ENCODE data around the gene MOGAT2.

MOGAT2 gene

DNA sequence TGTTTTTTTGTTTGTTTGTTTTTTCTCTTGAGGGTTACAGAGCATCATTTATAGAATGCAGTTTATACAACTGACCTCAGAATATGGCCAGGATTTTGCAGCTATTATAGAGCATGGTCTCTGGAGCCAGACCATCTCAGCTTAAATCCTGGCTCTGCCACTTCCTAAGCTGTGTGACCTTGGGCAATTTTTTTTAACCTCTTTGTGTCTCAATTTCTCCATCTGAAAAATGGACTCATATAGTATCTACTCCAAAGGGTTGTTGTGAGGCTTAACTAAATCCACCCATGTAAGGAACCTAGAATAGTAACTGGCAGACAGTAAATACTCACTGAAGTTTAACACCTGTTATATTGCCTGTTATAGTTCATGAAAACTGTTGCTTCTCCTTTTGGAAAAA is 42.6 kb downstream of the MOGAT2 start:
- no peak for DNase-seq

DNA sequence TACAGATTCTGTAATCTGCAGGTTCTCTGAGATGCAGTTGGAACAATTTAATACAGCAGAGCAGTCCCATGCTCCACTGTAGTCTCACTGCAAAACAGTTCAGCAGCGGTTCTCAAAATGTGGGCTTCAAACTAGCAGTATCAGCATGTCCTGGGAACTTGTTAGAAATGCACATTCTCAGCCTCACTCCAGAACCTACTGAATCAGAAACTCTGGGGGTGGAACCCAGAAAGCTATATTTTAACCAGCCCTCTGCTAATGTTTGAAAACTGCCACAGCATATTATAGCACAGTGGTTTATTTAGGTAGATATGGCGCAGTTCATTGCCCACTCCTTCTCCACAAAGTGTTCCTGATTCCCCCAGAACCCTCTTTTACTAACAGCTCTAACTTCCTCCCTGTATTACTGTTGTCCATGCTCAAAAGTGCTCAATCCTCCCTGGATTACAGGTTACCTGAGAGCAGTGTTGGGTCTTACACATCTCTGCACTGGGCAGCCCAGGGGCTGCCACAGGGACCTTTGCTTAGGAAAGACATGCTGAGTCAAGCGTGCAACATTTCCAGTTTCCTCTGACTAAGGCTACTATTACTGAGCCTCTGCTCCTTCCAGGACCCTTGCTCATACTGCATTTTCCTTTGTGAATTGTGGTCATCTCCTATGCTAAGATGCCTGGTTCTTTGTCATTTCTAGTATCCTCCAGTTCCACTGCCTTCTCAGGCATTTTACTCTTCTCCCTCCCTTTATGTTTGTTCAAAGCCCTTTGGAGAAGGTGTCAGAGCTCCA is 43.3 kb downstream of the MOGAT2 start:
- peak; percentile 68 to 81 (median 79) for DNase-seq

DNA sequence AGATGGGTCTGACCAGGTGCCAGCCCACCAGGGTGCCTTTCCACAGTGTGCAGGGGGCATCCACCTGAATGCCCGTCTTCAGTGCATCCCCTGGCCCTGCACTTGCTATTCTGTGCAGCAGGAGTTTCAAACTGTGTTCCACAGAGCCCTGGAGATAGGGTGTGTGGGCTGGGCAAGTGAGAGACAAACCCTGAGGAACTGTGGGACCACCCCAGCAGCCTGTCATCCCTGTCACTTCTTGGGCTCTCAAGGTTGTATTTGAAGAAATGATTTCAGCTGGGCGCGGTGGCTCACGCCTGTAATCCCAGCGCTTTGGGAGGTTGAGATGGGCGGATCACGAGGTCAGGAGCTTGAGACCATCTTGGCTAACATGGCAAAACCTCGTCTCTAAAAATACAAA is 44.5 kb downstream of the MOGAT2 start:
- DNase-seq, result no peak

DNA sequence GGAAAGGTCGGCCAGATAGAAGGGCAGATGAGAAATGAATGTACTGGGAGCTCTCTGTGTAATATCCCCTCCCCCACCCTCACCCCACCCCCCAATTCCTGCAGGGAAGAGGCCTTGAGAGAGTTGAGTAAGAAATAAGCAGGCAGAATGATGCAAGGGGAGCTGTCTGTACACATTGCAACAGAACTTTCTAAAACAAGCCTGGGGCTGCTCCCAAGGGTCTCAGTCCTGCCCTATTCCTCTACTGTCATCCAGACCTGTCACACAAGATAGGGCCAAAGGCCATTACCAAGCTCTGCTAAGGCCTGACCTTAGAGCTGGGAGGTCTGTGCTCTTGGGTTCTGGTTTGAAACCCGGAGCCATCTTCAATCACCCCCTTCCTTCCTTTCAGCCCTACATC is 45.2 kb downstream of the MOGAT2 start:
- DNase-seq, result peak; percentile 33 to 58 (median 45)

DNA sequence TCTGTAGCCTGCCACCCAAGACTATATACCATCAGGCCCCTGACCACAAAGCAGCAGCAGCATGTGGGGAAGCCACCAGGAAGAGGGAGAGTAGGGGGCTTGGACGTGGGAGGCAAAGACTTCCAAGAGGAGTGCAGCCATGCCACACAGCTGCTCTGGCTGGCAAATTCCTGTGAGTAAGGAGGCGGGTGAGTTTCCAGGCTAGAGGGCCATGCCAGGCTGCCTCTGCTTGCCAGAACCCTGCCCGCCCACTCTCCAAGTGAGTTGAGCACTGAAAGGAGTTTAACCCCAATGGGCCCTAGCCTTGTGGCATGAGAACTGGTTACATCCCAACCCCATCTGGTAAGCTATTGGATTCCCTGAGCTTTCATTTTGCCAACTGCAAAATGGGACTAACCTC is 46.2 kb downstream of the MOGAT2 start:
- no peak for DNase-seq

DNA sequence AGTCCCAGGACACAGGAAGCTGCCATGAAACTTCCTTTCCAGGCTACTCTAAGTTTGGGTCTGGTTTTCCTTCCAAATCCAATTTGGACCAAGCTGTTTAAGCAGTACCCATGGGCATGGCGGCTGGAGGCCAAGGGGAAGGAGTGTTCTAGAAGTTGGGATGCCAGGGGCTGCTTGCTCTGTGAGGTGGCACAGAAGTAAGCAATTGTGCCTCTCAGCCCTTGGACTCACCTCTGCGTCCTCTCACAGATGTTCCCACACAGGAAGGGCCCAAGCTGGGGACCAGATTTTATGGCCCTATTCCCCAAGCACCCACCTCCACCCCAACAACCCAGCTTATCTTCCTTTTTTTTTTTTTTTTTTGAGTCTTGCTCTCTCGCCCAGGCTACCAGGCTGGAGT is 47.5 kb downstream of the MOGAT2 start:
- DNase-seq, result no peak

- peak in 2 of 3 donors; percentile 24 to 65 for DNase-seq
Measured at GRCh38 chr11:75766443-75767227, 49.0 kb downstream of the MOGAT2 start.

GRCh38 chr11:75767228-75767572 is 49.6 kb downstream of the MOGAT2 start:
- no peak for DNase-seq

DNA sequence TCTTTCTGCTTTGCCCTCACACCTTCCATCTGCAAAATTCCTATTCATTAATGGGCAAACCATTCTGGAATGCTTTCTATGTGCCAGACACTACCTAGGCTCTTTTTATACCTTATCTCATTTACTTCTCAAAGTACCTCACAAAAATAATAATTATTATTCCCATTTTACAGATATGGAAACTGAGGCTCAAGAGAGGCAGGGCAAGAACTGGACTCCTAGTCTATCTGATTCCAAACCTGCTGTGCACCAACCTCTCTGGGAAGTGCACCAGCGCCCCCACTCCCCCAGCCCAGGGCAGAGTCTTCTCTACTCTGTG is 50.1 kb downstream of the MOGAT2 start:
- no peak for DNase-seq

GRCh38 chr11:75768112-75768908 is 50.7 kb downstream of the MOGAT2 start, which contains the start of gene DGAT2:
TSS of gene DGAT2 (plus strand) at chr11:75768778. CDS start at chr11:75768992, 214 bp downstream.
- peak; percentile 74 to 90 (median 78) for DNase-seq

GRCh38 chr11:75768909-75769771 is 51.5 kb downstream of the MOGAT2 start:
- DNase-seq, result no peak

DNA sequence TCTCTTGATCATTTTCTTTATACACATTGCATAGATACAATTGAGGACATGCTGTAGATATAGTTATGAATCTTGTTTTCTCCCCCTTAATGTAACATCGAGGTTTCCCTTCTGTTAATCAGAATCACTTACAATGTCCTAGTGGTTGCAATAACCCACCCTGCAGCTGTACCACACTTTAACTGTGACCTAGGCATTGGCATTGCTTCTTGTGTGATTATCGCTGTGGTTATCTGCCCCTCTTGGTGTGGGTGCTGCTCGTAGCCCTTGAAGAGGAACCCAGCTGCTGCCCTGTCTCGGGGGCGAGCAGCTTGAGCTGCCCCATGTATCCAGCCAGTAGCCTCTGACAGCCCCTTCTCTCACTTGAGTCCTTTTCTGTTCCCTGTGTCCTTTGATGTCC is 52.5 kb downstream of the MOGAT2 start:
- DNase-seq, result no peak

DNA sequence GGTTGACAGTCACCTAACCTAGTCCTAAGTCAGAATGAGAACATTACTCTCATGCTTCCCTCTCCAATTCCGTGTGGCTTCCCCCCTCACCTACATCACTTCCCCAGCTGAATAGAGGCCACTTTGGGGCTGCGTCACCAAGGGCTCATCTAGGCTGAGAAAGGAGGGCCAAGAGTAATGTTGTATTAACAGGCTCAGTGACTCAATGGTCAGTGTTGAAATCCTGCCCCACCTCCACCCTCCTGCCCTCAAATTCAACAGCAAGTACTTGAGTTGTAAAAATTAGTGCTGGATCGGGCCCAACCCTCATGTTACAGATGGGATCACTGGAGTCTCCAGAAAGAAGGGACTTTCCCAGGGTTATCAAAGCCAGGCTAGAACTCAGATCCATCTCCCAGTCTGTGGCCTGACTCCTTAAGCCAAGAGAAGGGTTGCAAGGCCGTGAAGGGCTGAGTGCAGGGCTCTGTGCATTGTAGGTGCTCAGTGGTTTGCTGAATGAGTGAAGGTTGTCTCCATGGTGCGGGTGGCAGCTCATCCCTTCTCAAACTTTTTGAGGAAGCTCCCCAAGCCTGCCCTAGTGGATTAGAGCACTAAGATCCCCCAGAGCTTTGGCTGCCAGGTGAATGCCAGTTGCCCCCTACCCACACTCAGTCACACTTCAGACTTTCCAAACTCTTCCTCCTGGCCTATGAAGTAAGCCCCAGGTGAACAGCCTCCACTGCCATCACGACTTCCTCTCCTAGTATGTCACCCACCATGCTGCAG is 54.2 kb downstream of the MOGAT2 start:
- DNase-seq, result peak; percentile 91 to 96 (median 94)

- DNase-seq, result peak; percentile 79 to 86 (median 82)
Measured at GRCh38 chr11:75773595-75774353, 56.1 kb downstream of the MOGAT2 start.

DNA sequence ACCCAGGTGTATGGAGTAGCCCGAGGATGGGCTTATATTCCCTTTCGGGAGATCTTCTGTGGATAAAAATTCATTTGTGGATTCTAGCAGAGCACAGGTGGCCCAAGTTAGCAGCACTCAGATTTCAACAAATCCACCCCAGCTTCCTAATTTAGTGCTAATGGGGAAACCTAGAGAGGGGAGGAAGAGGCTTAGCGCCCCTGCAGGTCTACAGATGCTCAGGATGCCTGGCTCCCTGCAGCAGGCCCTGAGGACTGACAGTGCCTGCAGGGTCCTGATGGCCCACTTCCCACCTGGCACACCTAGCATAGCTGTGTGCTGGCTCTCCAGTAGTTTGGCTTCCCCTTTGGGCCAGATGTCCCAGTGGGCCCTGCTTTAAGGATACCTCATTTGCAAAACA is 57.4 kb downstream of the MOGAT2 start:
- no peak for DNase-seq

GRCh38 chr11:75776546-75776945 is 58.9 kb downstream of the MOGAT2 start:
- DNase-seq, result no peak

GRCh38 chr11:75777461-75778110 is 59.9 kb downstream of the MOGAT2 start:
- DNase-seq, result peak; percentile 65 to 77 (median 69)

DNA sequence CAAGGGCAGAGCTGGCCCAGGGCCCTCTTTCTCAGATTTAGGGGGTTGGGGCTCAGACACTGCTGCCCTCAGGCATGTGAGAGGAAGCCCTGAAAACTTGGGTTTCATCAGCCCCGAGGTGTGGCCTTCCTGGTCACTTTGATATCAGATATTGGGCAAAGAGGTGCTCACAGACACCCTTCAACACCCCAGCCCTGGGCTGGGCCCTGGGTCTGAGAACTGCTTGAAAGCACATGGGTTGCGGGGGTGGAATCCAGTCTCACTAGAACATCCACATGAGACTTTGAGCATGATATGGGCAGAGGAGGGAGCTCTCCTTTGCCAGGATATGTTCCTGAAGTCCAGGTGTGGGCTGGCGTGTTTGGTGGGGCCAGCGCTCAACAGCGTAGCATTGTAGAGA is 61.3 kb downstream of the MOGAT2 start:
- no peak for DNase-seq

DNA sequence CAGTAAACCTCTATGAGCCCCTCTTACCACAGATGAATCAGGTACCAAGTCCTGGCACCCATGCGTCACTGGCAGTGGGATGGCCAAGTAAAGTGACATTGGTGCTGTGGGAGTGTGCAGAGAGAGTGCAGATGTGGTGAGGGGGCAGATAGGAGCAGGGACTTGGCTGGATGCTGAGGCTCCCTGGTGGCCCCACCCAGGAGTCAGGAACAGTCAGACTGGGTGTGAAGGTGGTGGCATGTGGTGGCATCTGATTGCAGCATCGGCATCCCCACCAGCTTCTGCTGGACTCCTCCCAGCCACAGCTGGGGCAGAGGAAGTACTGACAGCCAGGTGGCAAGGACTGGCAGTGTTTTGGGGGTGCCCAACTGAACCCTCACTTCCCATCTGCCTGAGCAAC is 62.3 kb downstream of the MOGAT2 start:
- no peak for DNase-seq

DNA sequence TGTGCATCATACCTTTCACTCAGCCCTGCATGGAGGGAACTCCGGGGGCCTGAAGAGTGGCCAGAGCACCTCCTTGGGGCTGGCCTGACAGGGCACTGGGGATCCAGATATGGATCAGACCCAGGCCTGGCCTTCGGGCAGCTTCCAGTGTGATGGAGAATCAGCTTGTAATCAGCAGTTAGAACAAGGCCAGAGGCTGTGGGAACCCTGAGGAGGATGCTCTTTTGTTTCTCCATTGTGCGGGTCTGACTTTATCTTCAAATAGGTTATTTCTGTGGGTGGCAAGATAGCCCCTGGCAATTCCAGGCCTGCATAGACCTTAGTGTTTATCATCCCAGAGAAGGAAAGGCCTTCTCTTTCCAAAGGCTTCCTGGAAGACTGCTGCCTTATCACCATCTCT is 63.2 kb downstream of the MOGAT2 start:
- no peak for DNase-seq
